HG03354 (cell line): ENCODE measurements around the gene CCL22.
"Not testable (repeated sequence)": the region's sequence is repeated elsewhere in the genome, so short reads cannot be mapped to it uniquely, and the experiment has no call there.

ENCODE experiments used
- ATAC-seq: cut with Tn5 transposase; IDR thresholded peaks from one replicate; pipeline ENCODE4 v1.9.1; 2021; ENCODE audit warnings: mild to moderate bottlenecking; ENCODE audit not compliant: unreplicated experiment, poor library complexity, severe bottlenecking

CCL22 gene, protein sequence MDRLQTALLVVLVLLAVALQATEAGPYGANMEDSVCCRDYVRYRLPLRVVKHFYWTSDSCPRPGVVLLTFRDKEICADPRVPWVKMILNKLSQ

DNA sequence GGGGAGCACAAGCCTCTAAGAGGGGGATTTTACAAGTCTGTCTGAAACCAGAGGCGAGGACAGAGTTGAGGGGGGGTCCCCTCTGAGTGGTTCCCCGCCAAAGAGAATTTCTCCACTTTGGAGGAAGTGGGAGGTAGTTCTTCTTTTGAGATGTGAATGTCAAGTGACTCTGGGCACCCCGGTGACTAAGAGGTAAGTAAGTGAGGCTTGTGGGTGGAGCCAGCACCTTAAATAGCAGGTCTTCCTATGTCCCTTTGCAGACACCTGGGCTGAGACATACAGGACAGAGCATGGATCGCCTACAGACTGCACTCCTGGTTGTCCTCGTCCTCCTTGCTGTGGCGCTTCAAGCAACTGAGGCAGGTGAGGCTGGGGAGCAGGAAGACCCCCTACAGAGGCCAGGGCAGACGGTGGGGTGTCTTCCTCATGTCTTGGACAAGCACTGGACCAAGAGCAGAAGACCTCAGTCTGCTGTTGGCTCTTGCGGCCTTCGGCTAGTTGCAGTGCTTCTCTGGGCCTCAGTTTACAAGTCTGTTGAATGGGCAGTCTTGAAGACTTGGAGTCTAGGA, at the start of gene CCL22:
CCL22 (plus strand) TSS at position 257 of the 569 bp plus-strand sequence; CDS start at position 291, 34 bp downstream.
- peak; percentile 56 for ATAC-seq

DNA sequence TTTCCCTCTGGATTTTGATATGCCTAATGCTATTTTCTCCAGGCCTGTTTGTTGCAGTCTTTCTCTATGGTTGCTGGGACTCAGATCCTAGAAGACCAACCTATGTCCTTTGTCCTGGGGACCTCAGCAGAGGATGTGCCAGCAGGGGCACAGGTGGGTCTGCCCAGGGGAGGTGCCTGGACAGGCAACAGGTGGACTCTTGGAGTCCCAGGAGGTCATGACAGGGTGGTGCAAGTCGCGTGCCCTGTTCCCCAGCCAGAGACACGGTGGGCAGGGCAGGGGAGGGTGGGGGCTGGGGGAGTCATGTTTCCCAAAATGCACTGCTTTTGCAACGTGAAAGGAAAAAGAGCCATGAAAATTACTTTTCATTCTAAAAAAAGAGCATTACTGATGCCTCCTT, 47.8 kb upstream of the CCL22 start:
- ATAC-seq: no peak

DNA sequence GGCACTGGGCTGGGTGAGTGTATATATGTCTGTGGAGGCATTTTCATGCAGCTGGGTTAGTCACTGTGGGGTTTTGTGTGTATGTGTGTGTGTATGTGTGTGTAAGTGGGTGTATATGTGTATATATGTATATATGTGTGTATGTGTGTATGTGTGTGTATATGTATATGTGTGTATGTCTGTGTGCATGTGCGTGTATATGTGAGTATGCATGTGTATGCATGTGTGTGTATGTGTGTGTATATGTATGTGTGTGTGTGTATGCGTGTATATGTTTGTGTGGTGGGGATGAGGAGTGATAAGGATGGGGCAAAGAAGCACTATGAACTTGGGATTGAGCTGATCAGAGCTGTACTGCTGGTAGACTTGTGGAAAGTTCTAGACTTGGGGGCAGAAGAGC, 45.1 kb upstream of the CCL22 start:
- no peak for ATAC-seq

DNA sequence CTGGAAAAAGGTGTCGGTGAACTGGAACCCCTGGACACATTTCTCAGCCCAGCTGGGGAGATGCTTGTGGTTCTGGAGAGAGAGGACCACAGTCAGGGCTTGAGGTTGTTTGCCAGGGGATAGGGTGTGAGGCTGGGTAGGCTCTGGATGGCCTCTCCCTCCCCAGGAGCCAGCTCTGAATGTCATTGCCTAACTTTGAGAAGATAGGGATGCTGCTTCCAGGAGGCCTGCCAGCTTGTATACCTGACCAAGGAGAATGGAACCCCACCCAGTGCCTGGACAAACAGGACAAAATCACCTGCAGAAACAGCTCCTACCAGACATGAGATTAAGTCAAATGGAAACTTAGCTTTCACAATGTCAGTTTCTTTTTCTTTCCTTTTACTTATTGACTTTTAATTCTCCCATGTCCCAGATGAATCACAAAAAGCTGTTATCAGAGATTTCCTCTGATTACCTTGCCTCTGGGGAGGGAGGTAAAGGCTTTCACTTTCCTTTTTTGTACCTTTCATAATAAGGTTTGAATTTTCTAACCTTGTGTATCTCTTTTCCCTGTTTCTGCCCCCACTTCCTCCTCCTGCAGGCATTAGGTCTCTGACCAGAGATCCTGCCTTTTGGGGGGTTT, 44.3 kb upstream of the CCL22 start:
- no peak for ATAC-seq

DNA sequence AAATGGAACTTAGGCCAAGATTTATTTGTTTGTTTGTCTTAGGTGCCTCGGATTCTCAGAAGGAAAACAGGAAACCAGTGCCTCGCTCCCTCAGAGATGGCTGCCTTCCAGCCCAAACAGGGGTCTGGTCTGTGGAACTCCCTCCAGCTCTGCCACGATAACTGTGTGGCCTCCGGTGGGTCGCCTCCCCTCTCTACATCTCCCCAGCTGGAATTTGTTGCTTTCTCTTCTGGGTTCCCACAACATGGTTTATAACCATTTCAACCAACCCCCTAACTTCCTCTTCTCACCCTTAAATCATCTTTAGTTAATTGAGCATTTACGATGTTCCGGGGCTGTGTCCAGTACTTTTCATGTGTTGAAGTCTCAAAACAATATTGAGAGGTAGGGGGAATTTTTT, 43.2 kb upstream of the CCL22 start:
- no peak for ATAC-seq

DNA sequence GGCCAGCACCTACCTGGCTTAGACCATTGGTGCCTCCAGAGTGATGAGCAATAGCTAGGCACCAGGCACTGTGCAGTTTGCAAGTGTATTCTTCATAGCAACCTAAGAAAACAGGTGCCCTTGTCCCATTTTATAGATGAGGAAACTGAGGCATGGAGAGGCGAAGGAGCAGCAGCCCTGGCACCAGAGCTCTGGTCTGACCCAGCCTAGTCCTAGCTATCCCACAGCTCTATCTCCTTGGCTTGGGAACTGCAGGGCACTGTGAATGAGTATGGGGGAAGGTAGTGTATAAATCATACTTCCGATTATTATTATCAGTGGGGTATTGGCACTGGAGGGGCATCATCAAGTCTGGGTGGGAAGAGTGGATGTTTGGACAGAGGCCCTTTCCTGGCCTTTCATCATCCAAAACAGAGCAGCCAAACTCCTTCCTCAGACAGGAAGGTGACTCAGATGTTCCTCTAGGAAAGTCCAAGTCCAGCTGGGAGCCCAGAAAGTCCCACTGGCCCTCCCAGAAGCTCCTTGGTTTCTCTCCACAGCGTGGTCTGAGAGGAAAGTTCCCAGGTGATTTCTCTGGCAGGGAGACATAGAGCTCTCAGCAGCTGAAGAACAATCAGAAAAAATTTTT, 42.1 kb upstream of the CCL22 start:
- no peak for ATAC-seq

DNA sequence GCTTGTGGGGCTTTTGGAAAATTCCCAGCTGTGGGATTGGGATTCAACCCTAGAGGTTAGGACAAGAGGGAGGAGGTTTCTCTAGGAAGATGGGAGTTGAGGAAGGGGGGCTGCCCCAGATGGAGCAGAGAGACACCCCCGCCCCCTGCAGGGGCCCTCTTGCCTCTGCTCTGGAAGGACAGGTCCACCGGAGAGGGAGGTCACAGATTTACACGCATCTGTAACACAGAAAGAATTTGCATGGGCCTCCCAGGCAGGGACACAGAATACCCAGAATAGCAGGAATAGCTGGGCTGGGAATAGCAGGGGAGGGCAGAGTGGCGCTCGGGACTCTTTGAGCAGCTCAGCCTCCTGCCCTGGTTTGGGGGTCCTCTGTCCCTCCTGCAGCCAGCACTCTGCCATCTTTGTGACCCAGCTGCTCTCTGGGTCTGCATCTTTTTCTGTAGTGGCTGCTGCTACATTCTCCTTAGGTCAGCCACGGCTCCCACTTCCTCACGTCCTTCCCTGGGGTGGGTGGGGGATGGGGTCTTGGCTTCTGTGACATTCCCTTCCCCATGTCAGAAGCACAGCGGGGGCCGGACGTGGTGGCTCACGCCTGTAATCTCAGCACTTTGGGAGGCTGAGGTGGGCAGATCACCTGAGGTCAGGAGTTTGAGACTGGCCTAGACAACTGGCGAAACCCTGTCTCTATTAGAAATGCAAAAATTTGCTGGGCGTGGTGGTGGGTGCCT, 40.2 kb upstream of the CCL22 start:
- no peak for ATAC-seq

DNA sequence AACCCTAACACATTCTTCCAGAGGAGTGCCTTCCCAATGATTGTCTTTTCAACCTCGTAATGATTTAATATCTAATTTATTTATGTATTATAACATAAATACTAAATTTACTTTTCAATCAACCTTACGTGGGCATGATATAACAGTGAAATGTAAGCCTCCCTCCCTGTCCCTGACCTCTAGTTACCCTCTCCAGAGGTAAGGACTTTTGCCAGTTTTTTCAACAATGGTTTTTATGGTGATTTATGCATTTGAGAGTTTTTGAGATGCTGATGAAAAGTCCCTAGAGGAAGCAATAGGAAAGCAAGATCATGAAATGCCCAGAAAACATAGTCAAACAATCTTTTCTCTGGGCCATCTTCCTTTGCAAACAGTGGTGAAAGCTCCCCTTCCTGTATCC, 38.9 kb upstream of the CCL22 start:
- ATAC-seq: no peak

DNA sequence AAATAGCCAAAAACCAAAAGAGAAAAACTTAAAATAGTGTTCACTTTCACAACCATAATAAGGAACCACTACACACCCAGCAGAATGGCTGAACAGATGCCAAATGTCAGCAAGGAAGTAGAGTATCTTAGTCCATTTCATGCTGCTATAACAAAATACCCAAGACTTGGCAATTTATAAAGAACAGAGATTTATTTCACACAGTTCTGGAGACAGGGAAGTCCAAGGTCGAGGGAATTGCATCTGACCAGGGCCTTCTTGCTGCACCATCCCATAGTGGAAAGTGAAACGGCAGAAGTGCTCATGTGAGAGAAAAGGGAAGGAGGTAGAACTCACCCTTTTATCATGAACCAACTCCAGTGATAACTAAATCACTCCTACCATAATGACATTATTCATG, 33.8 kb upstream of the CCL22 start:
- no peak for ATAC-seq

DNA sequence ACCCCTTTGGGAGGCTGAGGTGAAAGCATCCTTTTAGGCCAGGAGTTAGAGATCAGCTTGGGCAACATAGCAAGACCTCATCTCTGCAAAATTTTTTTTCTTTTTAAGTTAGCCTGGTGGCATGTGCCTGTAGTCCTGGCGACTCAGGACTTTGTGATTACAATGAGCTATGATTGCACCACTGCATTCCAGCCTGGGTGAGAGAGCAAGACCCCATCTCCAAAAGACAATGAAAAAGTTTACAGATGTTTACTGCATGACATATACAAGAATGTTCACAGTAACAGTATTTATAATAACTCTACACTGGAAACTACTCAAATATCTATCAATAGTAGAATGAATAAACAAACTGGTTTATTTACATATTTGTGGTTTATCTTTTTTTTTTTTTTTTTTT, 33.1 kb upstream of the CCL22 start:
- ATAC-seq: no peak

DNA sequence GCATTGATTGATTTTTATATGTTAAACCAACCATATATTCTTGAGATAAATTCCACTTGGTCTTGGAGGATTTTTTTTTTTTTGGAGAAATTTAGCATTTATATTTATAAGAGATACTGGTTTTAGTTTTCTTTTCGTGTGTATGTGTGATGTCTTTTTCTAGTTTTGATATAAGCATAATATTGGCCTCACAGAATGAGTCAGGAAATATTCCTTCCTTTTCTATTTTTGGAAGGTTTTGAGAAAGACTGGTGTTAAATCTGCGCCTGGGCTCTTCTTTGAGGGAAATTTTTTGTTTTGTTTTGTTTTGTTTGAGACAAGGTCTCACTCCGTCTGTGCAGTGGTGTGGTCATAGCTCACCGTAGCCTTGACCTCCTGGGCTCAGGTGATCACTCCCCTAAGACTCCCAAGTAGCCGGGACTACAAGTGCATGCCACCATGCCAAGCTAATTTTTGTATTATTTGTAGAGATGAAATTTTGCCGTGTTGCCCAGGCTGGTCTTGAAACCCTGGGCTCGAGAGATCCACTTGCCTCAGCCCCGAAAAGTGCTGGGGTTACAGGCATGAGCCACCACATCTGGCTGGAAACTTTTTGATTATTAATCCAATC, 28.8 kb upstream of the CCL22 start:
- no peak for ATAC-seq

DNA sequence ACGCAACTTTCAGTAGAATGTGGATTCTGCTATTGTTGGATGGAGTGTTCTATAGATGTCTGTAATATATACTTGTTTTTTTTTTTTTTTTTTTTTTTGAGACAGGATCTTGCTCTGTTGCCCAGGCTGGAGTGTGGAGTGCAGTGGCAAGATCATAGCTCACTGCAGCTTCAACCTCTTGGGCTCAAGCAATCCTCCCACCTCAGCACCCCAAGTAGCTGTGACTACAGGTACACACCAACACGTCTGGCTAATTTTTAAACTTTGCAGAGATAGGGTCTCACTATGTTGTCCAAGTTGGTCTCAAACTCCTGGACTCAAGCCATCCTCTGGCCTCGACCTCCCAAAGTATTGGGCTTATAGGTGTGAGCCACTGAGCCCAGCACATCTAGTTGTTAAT, 27.2 kb upstream of the CCL22 start:
- ATAC-seq: no peak

DNA sequence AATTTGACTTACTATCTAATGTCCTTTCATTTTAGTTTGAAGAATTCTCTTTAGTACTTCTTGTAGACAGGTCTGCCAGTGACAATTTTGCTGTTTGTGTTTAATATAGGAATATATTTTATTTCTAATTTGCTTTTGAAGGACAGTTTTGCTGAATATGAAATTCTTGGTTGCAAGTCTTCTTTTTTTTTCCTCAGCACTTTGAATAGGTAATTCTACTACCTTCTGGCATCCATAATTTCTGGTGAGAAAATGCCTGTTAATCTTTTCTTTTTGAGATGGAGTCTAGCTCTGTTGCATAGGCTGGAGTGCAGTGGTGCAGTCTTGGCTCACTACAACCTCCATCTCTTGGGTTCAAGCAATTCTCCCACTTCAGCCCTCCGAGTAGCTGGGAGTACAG, 25.2 kb upstream of the CCL22 start:
- ATAC-seq: no peak

DNA sequence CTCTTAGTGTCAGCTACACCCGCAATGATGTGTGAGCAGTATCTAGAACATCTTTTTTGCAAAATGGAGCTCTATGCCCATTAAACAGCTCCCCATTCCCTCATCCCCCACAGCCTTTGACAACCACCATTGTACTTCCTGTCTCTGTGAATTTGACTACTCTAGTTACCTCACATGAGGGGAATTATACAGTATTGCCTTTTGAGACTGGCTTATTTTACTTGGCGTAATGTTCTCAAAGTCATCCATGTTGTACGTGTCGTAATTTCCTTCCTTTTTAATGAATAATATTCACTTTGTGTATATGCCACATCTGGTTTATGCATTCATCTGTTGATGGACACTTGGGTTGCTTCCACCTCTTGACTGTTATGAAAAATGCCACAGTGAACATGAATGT, 23.2 kb upstream of the CCL22 start:
- ATAC-seq: no peak

DNA sequence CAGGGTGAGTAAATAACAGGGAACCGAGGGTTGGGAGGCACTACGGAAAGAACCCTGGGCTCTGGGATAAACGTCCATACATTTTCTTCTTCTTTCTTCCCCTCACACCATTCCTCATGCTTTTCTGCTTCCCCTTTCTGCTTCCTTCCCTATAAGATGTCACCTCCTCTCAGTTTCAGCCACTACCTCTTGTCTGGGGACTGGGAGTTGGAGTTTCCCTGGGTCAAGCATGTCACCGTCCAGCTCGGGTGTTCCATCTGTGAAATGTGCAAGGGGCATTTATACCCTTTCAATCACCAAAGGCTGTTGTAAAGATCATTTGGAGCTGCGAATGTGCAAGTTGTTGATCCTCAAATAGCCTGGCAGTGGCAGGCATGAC, 17.5 kb upstream of the CCL22 start:
- no peak for ATAC-seq

DNA sequence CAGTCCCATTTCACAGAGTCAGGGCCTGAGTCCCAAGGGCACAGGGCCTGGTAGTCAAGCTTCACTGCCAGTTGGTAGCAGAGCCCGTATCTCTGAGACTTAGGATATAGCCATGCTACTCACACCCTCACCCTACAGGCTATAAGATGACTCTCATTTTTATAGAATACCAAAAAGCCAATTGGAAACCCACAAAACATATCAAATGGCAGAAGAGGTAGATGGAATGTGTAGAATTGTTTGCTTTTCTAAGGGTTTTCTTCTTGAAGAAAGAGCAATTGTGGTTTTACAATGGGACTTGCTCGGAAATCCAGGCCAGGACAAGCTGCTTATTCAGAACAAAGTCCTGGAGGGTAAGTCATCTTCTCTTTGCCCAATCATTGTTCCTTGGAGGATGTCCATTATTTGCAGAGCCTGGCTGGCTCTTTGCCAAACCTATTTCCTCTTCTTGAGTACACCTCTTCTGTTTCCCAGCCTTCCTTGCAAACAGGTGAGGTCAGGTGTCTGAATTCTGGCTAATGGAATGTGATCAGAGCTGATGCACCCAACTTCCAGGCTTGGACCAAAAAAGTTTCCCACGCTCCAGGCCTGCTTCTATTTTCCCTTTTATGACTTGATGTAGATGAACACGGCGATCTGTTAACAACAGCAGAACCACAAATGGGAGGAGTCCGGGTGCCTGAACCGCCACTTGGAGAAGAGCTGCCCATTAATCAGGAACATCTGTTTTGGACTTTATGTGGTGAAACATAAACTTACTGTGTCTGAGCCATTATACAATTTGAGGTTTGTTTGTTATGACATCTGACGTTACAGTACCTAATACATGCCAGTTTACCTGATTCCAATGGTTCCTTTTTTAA, 16.9 kb upstream of the CCL22 start:
- no peak for ATAC-seq

DNA sequence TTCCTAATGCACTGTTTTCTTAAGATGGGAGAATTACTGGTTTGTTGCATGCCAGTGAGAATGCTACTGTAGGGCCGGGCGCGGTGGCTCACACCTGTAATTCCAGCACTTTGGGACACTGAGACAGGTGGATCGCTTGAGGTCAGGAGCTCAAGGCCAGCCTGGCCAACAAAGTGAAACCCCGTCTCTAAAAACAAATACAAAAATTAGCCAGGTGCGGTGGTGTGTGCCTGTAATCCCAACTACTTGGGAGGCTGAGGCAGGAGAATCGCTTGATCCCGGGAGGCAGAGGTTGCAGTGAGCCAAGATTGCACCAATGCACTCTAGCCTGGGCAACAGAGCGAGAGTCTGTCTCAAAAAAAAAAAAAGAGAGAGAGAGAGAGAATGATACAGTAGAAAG, 16.0 kb upstream of the CCL22 start:
- not testable (repeated sequence) for ATAC-seq

DNA sequence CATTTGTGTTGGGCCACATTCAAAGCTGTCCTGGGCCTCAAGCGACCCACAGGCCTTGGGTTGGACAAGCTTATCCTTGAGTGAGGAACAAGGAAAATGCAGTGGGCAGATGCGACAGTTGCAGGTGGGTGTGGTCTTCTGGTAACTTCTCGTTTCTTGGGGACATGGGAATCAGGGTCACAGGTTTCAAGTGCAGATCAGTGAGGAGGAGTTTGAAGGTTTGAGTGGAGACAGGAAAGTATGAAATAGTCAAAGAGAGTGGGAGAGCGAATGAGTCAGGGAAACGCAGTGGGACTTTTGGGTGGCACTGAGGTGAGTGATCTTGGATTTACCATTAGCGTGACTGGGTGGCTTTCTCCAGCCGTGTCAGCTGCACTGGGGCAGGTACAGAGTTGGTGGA, 15.4 kb upstream of the CCL22 start:
- ATAC-seq: no peak

DNA sequence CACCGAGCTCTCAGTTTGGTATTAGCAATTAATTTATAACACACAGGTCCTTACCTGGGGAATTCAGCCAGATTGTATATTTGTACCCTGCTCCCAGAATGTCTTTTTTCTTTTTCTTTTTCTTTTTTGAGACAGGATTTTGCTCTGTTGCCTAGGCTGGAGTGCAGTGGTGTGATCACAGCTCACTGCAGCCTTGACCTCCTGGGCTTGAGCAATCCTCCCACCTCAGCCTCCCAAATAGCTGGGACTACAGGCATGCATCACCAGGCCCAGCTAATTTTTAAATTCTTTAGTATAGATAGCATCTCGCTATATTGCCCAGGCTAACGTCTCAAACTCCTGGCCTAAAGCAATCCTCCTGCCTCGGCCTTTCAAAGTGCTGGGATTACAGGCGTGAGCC, 14.5 kb upstream of the CCL22 start:
- ATAC-seq: not testable (repeated sequence)
